HG02678 (cell line): Measurements from ENCODE around the gene PNPT1.

ENCODE experiments used
- ATAC-seq: cut with Tn5 transposase; IDR thresholded peaks from one replicate; pipeline ENCODE4 v1.9.1; 2021; ENCODE audit warnings: mild to moderate bottlenecking, moderate library complexity; ENCODE audit not compliant: unreplicated experiment

PNPT1 gene

DNA sequence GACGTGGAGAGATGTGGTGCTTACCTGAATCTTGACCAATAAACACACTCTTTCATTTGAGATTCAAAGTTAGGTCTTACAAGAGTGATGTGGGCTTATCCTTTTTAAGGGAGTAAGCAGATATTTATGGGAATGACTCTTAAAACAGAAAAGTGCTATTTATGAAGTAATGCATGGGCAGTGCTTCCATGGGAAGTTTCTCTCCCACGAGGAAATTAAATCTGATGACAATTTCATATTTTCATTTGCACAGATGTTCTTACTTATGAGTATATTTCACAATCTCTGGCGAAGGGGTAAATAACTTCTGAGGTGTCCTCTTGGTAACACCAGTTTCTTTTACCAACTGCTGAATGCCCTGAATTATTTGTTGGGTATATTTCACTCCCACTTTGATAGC, 21.0 kb downstream of the PNPT1 start:
- no peak for ATAC-seq

DNA sequence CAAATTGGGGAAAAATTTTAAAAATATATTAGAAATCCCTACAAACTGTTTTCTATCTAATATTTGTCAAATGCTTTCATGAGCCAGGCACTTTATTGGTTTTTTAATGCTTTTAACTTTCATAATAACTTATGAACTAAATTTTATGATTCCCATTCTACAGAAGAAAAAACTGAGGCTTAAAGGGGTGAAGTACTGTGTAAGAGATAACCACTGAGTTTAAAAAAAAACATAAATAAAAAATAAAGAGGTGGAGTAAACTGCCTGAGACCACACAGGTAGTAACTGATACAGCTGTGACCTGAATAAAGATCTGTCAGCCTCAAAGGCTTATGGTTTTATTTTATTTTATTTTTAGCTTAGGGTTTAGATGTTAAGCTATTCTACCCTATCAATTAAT, 24.7 kb downstream of the PNPT1 start:
- no peak for ATAC-seq

DNA sequence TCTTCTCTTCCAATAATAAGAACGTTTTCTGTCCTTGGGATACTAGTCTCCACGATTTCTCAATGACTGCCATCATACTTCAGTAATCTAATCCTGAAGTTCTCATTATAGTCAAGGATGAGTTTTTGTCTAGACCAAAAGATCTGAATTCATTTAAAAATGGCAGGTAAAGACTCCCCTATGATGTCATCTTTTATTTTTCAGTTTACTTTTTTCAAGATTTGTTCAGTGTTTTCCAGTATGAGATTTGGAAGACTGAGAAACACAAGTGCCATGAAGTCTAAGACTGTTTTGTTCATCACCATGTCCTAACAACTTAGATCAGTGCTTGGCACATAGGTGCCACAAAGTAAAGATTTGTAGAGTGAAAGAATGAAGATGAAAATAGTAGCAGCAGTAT, 40.4 kb downstream of the PNPT1 start:
- no peak for ATAC-seq

- no peak for ATAC-seq
Observed at GRCh38 chr2:55649211-55649610, 44.4 kb downstream of the PNPT1 start.

GRCh38 chr2:55636831-55637230, 56.8 kb downstream of the PNPT1 start:
- ATAC-seq = no peak

DNA sequence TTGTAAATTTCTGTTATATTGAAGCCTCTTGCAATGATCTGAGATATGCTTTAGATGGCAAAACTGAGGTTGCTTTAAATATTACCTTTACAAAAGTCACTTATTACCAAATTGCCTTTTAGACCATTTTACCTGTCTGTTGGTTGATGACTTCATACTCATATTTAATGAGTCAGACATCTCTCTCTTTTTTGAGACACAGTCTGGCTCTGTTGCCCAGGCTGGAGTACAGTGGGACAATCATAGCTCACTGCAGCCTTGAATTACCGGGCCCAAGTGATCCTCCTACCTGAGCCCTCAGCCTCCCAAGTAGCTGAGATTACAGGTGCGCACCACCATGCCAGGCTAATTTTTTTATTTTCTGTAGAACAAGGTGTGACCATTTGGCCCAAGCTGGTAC, 64.7 kb downstream of the PNPT1 start:
- no peak for ATAC-seq

DNA sequence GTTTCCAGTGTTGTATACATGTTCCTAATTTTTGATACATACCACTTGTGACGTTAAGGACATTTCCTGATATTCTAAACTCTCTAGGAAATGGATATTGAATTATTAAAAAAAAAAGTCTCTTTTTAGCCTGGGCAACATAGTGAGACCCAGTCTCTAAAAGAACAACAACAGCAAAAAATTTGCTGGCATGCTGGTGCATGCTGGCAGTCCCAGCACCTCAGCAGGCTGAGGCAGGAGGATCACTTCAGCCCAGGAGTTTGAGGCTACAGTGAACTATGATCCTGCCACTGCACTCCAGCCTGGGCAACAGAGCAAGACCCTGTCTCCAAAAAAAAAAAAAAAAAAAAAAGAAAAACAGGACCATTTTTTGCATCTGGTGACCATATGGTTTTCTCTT, 65.7 kb downstream of the PNPT1 start:
- no peak for ATAC-seq

DNA sequence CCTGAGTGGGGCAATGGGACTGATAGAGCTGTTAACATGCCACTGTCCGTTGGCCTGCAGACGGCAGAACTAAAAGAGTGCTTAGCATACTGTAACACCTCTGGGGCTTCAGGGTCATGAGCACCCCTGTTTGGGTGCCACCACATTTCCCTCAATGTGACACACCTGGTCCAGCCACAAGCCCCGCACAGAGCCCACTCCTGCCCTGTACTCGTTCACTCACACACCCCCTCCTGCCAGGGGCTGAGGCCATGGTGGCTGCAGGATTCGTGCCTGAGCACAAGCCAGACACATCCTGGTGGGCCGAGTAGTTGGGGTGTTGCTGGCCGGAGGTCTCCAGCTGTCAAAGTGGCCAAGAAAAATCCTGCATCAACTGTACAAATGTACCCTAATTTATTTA, 71.8 kb downstream of the PNPT1 start:
- no peak for ATAC-seq

- ATAC-seq = no peak
Observed at GRCh38 chr2:55620123-55620779, 73.4 kb downstream of the PNPT1 start.

- ATAC-seq = peak; percentile 36
Observed at GRCh38 chr2:55618275-55619055, 75.2 kb downstream of the PNPT1 start.

- ATAC-seq = no peak
Observed at GRCh38 chr2:55618025-55618274, 75.7 kb downstream of the PNPT1 start.

DNA sequence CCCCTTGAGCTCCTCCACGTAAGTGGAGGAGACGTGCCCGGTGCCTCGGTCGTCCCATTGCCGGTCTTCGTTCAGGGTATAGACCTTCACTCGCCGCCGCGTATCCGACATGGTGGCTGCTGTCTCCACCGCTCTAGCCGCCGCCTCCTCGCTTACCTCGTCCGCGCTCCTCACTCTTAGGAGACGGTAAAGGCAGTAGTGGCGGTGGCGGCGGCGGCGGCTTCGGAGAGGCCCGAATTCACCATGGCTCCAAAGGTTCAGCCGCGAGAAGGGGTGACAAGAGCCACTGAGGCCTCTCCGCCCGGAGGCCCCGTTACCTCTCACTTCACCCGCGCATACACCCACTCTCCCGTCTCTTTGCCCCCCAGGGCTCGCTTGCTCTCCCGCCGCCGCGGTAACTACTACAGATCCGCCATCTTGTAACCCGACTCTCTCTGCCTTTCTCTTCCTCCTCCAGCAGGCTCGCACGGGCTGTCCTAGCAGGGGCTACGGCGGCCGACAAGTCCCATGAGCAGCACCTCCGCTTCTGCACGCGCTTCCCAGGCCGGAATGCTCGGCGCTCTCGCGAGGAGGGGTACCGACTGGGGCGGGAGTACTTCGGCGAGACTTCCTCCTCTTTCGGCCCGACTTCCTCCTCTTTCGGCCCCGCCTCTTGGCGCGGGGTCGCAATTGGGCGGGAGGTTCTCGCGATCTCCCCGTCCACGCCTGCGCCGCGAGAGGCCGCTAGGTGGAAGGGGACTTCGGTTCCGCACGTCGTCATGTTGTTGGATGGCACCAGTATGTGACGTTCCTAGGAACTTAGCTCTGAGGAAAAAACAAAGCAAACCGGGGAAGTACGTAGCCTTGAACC, 76.2 kb downstream of the PNPT1 start, which contains the start of gene PPP4R3B:
PPP4R3B (minus strand) TSS at position 448 of the 850 bp plus-strand sequence; CDS start at position 111, 337 bp downstream.
- peak; percentile 85 for ATAC-seq

GRCh38 chr2:55616551-55617174, 77.0 kb downstream of the PNPT1 start:
- peak; percentile 13 for ATAC-seq

DNA sequence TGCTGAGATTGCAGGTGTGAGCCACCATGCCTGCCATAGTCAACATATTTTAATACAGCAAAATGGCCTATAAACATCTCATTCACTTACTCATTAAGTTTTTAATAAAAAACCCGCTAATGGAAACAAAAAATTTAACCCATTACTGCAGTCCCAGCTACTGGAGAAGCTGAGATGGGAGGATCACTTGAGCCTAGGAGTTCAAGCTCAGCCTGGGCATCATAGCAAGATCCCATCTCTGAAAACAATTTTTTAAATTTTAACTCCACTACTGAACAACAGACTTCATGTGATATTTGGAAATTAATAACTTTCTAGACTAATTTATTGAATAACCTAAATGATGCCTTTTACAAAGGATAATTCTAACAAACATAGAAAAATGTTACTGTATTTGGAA, 81.6 kb downstream of the PNPT1 start:
- ATAC-seq = no peak

DNA sequence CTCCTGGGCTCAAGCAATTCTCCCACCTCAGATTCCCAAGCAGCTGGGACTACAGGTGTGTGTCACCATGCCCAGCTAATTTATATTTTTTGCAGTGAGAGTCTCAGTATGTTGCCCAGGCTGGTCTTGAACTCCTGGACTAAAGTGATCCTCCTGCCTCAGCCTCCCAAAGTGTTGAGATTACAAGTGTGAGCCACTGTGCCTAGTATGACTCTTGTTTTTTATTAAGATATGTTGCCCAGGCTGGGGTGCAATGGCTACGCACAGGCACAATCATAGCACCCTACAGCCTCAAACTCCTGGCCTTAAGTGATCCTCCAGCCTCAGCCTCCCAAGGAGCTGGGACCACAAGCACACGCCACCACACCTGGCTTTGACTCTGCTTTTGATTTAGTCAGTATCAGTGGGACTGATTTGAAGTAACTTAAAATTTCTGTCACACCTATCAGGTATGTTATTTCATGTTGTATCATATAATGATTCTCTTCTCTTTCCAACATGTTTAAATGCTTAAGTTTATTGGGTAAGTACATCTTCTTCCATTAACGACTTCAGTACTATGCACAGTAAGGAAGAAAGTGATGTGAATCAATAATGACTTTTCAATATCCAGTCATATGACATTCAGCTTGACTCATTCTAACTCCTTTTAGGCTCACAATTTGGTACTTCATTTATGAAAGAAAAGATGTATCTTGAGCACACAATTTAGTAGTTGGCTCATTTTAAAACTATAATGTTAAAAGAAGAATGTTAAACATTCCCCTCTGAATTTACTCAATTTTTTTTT, 82.5 kb downstream of the PNPT1 start:
- no peak for ATAC-seq

DNA sequence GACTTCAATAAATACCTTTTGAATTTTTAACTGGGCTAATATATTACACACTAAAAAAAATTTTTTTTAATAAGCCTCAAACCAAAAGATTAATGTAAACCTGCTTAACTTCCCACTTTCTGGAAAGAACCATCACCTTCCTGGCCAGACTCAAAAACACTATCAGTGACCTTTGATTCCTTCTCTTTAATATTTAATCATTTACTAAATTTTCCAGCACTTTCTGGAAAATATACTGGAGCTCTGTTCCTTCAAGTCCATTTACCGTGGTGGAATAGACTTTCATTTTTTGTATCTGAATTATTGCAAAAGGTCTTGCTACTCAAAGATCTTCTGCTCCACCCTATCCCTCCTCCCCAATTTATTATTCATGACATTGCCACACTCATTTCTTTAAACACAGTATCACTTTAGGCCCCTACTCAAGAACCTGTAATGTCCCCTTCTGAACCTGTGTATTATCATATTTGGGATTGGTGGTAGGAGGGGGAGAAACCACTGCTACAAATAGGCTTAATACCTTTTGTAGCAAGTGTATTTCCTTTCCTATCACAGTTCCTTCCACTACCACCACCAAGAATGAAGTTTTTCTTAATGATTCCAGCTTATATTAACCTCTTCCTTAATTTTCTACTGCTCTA, 83.6 kb downstream of the PNPT1 start:
- ATAC-seq = no peak

DNA sequence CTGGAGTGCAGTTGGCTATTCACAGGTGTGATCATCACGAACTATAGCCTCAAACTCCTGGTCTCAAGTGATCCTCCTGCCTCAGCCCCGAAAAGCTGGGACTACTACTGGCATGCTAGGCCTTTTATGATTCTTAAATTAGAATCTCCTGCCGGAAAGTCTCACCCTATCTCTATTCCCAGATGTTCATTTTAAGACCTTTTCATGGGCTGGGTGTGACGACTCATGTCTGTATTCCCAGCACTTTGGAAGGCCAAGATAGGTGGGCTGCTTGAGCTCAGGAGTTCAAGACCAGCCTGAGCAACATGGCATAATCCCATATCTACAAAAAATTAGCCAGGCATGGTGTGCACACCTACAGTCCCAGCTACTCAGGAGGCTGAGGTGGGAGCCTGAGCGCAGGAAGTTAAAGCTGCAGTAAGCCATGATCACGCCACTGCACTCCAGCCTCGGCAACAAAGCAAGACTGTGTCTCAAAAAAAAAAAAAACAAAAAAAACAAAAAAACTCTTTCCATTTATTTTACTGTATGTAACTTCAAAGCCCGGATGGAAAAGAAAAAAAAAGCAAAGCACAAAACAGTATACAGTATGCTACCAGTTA, 84.3 kb downstream of the PNPT1 start:
- ATAC-seq = no peak

DNA sequence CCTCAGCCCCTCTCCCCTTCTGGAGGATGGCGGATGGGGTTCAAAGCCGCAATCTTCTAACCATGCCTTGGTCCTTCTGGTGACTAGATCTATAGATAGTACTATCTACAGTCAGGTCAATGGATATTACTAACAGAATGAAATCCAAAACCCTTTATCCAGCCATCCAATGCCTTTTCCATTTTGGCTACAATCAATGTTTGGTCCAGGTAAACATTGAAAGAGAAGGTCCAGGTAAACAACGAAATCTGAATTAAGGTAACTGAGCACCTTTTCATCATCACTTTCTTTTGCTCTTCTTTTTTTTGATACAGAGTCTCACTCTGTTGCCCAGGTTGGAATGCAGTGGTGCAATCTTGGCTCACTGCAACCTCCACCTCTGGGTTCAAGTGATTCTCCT, 85.9 kb downstream of the PNPT1 start:
- no peak for ATAC-seq

- no peak for ATAC-seq
Observed at GRCh38 chr2:55604027-55604565, 89.5 kb downstream of the PNPT1 start.
